Colon (tissue), 2 donors: Measurements from ENCODE around the gene FOSL1.

Source experiments
- FAIRE-seq: peaks from 2 replicates; lab custom pipeline; 2012; peaks lifted over from hg19 to GRCh38; lab: Jason Lieb, UNC
- donor health status: control.
- donor health status: control.

Gene FOSL1

DNA sequence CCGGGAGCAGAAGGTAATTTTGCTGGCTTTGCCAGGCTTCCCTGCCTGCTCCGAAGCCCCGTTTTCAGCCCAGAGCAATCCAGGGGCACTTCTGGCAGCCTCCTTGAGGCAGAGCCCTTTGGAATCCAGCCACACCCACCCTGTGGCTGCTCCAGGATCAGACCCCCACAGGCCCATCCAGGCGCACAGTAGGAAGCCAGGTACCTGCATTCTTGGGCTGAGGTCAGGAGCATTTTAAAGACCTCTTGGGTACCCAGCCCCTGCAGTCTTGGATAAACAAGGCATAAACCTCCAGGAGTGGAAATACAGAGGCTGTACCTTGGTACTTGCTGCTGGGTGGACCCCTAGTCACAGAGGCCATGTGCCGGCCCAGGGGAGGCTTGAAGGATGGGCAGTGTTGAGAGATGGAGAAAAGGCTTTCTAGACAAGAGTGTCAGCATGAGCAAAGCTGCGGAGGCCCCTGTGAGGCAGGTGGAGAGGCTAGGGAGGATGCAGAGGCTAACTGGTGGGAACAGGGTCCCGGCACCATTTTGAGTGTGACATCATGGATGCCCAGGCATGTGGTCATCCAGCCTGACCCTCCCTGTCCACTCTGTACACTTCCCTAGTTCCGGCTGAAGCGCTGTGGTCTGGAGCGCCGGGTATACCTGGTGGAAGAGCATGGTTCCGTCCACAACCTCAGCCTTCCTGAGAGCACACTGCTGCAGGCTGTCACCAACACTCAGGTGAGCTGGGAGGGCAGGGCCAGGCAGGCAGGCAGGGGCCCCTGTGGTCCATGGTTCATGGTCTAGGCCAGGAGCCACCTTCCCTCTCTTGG, 36.1 kb downstream of the FOSL1 start:
- FAIRE-seq, result no peak

DNA sequence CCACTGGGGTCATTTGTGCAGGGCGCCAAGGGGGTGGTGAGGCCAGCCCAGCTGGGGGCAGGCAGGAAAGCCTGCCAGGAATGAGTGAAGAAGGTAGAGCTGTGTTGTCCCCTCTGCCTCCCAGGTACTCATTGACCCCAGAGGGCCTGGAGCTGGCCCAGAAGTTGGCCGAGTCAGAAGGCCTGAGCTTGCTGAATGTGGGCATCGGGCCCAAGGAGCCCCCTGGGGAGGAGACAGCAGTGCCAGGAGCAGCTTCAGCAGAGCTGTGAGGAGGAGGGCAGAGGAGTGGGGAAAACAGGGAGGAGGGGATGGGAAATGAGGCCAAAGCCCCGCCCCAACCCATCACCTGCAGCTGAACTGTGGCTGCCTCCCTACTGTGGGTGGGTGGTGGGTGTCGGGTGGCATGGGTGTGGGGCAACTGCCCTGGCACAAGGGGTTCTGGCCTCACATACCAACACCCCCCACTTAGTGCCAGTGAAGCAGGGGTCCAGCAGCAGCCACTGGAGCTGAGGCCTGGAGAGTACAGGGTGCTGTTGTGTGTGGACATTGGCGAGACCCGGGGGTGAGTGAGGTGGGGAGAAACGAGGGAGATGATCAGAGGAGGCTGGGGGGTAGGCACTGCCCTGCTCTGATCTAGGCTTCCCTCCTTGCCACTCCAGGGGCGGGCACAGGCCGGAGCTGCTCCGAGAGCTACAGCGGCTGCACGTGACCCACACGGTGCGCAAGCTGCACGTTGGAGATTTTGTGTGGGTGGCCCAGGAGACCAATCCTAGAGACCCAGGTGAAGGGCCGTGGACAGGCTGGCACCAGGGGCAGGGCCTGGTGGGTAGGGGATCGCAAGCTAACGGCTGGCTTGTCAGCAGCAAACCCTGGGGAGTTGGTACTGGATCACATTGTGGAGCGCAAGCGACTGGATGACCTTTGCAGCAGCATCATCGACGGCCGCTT, 37.0 kb downstream of the FOSL1 start:
- FAIRE-seq, result no peak

DNA sequence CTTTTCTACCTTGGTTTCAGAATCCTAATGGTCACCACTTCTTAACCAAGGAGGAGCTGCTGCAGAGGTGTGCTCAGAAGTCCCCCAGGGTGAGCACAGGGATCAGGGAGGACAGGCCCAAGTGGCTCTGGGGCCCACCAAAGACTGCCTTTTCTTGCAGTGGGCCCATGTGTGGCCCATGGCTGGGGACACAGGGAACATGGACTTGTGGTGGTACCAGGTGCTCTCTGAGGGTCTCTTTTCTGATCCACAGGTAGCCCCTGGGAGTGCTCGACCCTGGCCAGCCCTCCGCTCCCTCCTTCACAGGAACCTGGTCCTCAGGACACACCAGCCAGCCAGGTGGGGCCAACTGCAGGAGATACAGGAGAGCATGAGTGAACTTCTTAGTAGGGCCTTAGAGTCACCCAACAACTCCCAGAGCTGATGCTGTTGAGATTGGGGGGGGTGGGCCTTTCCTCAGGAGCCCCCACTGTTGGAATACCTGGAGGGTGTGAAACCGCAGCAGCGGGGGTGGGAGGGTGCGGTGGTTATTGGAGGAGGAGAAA, 37.9 kb downstream of the FOSL1 start:
- FAIRE-seq, result no peak

DNA sequence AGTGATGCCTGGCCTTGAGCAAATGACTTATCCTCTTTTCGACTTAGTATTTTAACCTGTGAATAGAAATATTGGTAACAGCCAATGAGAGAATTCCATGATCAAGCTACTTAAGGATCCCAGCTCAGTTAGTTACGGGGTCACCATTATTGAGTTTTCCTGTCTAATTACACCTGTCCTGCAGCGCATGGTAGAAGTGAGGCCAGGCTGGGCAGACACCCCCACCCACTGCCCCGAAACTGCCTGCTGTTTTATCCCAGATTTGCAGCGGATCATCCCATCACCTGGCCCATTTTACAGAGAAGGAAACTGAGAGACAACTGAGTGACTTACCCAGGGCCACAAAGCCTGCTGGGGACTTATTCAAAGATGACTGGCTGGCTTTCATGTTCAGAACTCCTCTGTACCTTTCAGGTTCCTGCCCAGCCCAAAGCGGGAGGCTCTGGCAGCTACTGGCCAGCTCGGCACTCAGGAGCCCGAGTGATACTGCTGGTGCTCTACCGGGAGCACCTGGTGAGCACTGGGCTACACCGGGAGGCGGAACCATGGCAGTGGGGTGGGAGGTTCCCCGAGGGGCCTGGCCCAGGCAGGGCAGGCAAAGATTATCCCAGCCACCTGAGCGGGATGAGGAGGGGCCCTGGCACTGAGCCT, 38.5 kb downstream of the FOSL1 start:
- FAIRE-seq, result no peak

DNA sequence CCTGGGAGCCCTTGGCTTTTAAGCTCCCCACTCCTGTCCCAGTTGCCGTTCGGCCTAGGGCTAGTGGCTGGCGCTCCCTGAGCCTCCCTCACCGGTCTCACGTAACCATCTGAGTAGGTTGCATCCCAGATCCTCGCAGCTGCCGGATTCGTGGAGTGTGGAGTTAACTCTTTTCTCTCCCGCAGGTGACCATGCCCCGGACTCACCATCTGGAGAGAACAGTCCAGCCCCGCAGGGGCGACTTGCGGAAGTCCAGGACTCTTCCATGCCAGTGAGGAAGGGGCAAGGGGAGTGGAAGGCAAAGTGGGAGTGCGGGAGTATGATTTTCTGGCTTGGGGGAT, 39.1 kb downstream of the FOSL1 start:
- no peak for FAIRE-seq

DNA sequence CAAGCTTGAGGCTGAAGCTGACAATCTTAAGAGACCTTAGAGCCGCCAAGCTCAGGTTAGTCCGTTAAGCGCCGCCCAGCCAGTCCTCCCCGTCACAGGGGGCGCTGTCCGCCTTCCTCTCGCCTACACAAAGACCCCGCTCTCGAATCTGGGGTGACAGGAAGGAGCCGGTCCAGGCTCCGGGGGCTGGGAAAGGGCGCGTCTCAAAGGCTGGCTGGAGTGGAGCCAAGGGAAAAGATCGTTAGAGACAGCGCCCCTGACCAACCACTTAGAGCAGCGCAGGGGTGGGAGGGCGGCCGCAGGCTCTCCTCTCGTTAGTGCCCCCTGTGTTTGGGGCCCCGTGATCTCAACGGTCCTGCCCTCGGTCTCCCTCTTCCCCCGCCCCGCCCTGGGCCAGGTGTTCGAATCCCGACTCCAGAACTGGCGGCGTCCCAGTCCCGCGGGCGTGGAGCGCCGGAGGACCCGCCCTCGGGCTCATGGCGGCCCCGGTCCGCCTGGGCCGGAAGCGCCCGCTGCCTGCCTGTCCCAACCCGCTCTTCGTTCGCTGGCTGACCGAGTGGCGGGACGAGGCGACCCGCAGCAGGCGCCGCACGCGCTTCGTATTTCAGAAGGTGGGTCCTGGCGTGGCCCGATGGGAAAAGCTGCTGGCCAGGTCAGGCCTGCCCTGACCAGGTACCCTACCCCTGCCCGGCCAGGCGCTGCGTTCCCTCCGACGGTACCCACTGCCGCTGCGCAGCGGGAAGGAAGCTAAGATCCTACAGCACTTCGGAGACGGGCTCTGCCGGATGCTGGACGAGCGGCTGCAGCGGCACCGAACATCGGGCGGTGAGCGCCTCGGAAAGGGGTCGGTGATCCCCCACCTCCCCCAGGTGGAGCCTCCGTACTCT, 39.7 kb downstream of the FOSL1 start, which contains the start of gene MUS81:
Gene MUS81 (plus strand): TSS at position 156 of the 887 bp plus-strand sequence. CDS start 321 bp downstream, at position 477.
- no peak for FAIRE-seq

DNA sequence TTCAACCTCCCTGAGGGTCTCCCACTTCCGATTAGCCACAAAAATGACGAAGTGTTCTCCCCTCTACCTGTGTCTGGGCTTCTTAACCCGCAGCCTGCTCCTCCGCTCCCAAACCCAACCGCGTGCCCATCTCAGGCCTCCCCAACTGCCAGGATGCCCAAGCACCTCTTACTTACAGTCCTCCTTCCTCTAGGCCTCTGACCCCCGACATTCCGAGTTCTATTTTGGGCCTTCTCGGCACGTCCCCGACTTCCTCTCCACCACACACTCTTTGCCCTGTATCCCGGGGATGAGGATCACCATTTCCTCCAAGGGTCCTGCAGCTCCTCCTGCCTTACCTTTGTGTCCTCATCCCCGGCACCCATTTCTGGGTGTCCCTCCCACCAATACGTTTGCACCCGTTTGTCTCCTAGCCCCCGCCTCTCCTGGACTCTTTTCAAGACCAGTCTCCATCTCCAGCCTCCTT, 40.3 kb downstream of the FOSL1 start:
- FAIRE-seq, result no peak

DNA sequence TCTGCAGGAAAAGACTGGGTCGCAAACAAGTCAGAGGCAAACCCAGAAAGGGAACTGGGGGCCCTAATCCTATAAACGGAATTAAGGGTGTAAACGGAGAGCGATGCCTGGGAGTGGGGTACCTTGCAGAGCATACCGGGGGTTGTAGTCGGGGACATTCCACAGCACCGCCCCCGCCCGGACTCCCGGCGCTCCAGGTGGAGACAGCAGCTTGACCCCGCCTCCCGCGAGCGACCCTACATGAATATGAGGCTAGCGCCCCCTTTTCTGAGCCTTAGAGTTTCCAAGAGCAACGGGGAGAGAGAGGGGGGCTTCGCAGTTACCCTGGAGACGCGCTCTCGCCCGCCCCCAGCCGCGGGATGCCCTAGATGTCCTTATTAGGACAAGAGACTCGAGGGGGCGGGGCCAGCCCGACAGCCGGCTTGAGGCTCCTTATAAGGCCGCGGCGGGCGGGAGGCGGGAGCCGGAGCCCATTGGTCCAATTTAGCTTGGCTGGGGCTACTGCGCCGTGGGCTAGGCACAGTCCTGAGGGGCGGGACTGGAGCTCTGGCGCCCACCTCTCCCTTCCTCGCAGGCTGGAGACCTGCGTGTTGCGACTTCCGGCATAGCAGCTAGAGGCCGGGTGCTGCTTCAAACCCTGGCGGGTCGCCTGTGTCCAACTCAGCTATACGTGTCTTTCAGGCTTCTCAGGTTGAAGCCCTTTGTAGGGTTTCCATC, 40.9 kb downstream of the FOSL1 start:
- no peak for FAIRE-seq

DNA sequence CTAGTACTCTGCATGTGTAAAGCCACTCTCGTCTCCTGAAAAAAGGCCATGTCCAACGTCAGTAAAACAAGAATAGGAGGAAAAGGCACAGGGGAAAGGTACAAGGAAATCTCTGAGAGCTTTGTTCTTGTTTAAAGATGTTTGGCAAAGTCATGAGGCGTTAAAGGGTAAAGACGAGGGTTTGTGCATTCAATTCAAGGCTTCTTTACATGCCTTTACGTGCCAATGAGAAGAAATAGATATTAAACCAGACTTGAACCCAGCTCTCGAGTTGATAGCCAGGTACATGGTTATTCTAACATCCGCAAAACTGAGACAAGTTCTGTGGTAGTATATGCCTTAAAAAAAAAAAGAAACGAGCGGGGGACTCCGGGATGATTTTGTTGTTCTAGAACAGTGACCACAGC, 41.5 kb downstream of the FOSL1 start:
- no peak for FAIRE-seq

DNA sequence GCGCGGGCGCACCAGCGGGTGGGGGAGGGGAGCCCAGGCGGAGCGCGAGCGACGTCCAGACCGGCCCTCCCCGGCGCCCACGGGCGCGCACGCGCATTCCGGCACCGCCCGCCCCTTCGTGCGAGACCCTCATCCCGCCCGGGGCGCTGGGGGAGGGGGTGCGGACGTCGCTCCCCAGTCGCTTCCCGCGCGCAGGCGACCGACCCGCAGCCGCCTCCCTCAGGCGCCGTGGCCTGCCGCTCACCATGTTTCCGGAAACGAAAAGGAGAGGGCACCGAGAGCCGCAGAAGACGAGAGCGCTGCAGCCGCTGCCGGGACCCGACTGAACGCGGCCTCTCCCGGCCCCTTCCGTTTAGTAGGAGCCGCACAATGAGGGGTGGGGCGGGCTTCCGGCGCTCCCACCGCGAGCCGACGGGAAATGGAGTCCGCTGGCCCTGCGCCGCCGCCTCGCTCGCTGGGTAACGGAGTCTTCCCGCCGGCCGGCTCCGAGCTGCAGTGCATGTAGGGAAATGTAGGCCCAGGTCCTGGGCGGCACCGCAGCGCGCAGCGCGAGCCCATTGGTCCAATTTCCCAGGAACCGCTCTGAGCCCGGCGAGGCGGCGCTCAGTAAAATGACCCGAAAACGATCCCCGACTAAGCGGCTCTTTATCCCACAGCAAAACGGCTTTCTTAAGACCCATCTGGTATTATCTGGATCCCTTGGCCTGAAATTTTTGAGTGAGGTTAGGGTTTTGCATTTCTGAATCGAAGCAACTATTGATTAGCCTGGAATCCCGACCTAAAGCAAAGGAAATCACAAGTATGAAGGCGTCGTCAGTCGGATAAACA, 42.1 kb downstream of the FOSL1 start, which contains the start of gene CFL1:
Gene CFL1 (minus strand): TSS at position 328 of the 828 bp plus-strand sequence. CDS start 81 bp downstream, at position 247.
- no peak for FAIRE-seq

DNA sequence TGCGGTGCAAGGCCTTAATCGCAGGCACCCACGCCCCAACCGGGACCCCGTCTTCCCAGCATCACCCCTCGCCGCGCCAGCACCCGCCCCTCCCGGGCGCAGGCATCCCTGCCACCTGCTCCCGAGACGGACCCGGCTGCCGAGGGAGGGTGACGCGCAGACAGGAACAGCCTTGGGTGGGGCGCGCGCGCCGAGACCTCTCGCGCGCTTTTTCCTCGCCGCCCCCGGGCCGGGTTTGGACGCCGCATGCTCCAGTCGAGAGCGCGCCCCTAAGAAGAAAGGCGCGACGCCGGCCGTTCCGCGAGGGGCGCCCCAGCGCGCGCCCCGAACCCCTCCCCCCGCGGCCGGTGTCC, 42.7 kb downstream of the FOSL1 start:
- FAIRE-seq, result no peak

DNA sequence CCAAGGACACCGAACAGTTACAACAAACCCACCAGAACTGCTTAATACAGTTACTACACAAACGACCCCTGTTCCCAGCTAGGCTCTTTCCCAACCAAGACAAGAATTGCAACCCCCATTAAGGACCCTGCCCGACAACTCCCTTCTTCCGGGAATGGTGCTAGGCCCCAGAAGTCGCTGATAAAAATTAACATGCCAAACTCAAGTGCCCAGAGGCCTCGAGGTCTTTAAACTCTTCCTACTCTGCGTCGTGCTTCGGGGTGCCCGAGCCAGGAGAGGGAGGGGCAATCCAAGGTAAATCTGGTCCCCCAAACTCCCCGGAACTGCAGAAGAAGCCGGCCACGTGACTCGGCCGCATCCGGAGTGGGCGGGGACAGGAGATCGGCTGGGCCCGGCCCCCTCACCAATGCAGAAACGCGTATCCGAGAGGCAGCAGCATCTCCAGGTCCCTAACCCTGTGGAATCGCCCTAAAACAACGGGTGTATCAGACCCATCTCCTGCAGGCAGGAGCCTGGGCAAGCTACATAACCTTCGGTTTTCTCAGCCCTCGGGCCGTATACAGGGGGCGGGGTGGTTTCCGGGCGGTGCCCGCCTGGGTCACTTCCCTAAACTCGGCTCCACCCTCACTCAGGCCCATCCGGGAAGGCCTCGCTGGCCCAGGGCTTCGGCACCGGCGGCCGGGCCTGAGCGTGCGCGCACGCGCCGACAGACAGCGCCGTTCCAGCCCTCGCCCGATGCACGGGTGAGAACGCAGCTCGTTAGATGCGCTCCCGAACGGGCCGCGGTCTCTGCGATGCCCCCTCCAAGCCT, 43.3 kb downstream of the FOSL1 start:
- FAIRE-seq, result no peak

DNA sequence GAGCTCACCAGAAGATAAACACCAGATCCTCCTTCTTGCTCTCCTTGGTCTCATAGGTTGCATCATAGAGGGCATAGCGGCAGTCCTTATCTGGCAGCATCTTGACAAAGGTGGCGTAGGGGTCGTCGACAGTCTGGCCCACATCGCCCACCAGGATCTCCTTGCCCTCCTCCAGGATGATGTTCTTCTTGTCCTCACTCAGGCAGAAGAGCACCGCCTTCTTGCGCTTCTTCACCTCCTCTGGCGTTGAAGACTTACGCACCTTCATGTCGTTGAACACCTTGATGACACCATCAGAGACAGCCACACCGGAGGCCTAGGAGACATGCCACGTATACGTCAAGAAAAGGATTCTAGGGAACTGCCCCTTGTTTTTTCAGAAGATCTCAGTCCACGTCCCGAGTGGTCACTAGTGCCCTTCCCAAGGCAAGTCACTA, 44.2 kb downstream of the FOSL1 start:
- FAIRE-seq, result no peak

DNA sequence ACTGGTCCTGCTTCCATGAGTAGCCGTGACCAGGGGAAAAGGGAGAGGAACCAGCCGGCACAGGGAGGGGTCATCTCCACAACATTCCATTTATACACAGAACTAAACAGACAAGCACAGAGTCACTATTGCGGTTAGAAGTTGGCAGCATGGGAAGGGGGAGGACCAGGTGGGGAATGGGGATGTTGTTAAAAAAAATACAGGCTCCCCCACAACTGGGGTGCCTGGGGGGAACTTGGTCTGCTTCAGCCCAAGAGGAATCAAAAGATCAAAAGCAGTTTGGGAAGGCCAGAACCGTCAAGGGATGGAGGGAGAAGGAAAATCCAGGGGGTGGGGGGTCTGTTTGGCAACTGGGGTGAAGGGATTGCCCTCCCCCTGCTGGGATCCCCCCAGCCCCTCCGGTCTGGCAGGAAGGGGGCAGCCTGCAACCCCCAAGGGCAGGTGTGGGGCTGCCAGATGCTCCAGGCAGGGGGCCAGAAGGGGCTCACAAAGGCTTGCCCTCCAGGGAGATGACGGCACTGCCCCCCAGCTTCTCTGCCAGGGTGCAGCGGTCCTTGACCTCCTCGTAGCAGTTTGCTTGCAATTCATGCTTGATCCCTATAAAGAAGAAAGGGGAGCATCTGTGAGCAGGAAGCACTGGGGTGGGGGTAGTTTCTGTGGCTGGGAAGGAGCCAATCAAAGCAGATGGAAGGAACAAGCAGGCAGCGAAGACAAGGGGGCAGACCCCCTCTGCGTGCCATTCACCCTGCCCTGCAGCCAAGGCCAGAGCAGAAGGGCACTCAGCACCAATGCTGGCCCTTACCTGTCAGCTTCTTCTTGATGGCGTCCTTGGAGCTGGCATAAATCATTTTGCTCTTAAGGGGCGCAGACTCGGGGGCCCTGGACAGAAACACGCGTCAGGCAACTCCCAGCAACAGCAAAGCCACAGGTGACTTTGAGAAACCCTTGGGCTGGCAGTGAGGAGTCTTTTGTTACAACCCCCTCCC, 45.0 kb downstream of the FOSL1 start:
- no peak for FAIRE-seq

DNA sequence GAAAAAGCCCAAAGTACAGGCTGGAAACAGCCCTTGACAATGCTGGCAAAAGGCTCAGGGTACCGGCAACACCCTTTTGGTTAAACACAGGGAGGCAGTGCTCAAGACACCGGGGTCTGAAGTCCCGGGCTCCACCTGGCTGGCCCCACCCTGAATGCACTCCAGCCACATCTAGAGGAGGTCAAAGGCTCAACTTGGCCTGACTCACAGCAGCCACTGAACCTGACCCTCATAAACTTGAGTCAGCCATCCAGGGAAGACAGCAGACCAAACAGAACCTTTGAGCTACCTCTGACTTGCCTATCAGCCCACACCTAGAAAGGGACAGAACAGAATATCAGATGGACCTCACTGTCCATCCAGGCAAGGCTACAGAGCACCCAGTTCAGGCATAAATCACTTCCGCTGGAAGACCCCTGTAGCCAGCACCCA, 46.0 kb downstream of the FOSL1 start:
- no peak for FAIRE-seq

DNA sequence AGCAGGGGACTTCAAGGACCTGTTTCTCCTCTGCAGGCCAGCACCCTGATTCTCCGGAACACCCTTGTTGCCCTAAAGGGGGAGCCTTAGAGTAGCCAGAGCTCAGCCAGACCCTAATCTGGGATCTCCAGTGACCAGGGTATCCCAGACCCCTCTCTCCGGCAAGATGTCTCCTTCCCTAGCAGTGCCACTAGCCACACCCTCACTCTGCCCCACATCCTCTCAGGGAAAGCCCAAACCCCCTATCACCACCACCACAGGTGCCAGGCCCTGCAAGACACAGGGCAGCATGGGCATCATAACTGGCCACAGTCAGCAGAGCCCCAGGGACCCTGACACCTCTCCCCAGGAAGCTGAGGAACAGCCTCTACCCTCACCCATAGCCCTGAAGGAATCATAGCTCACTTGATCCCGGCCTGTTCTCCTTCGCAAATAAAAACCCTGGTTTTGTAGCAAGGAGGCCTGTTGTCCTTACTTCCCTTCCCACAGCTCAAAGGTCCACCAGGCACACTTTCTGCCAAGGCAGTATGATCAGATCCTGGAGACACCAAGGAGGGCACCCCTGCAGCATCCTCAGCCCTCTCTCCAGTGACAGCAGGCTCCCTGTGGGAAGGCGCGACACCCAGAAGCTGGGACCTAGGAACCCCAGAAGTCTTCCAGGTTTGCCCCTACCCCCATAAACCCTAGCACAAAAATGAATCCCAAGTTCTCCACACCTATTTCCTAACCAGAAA, 46.8 kb downstream of the FOSL1 start:
- no peak for FAIRE-seq
